Neutrophil (primary cell): ENCODE measurements around the gene PNMA6E.

Experiments
- H3K27ac ChIP-seq: fragments of 200-600 bp; sonication (generic); 2 replicates; pipeline ENCODE4 v1.5.1; 2016; ENCODE audit warnings: mild to moderate bottlenecking, moderate library complexity
- H3K27me3 ChIP-seq: fragments of 200-600 bp; sonication (generic); 2 replicates; pipeline ENCODE4 v1.6.0; 2016; ENCODE audit warnings: mild to moderate bottlenecking
- H3K36me3 ChIP-seq: fragments of 200-600 bp; sonication (generic); 2 replicates; pipeline ENCODE4 v1.5.1; 2017
- H3K4me1 ChIP-seq, 2 experiments: fragments of 200-600 bp in 1 of 2; sonication (generic) in 1 of 2; 1 replicate in 1 of 2; 2 replicates in 1 of 2; pipeline versions ENCODE4 v1.5.1 to v1.6.1; 2013 to 2016; ENCODE audit warnings: low read depth in 1 of 2, low read length in 1 of 2, mild to moderate bottlenecking in 1 of 2, moderate library complexity in 1 of 2; ENCODE audit not compliant: control insufficient read depth in 1 of 2, insufficient read depth in 1 of 2
- H3K4me3 ChIP-seq, 2 experiments: fragments of 200-600 bp in 1 of 2; sonication (generic) in 1 of 2; 1 replicate in 1 of 2; 2 replicates in 1 of 2; pipeline ENCODE4 v1.5.1; 2013 to 2016; ENCODE audit warnings: low read depth in 1 of 2, low read length in 1 of 2, mild to moderate bottlenecking in 1 of 2, moderate library complexity in 1 of 2
- H3K9me3 ChIP-seq: fragments of 200-600 bp; sonication (generic); 2 replicates; pipeline ENCODE4 v1.5.1; 2016
- CTCF ChIP-seq: fragments of 200-600 bp; sonication (generic); IDR thresholded peaks from 2 replicates; pipeline ENCODE4 v1.5.1; 2016; ENCODE audit warnings: antibody characterized with exemption

The PNMA6E gene

GRCh38 chrX:153347530-153347929, 53.6 kb downstream of the PNMA6E start:
- H3K27ac ChIP-seq, result no peak overlapping the region
- no peaks in the 10 kb centered on the region for H3K27me3 ChIP-seq
- TF ChIP-seq CTCF, result no peak
- H3K36me3 ChIP-seq, result peaks cover 10% of the 10 kb centered on the region
- H3K4me1 ChIP-seq, result no peaks in the 10 kb centered on the region
- H3K4me3 ChIP-seq, result no peak overlapping the region
- H3K9me3 ChIP-seq, result no peaks in the 10 kb centered on the region
